Panc1 (cell line): Measurements from ENCODE around the gene PLB1.

Experiments used
- POLR2AphosphoS5 ChIP-seq: IDR thresholded peaks from 2 replicates; pipeline ENCODE4 v1.6.1; 2012; ENCODE audit warnings: mild to moderate bottlenecking, low read depth, low read length, moderate library complexity
- SIN3A ChIP-seq: IDR thresholded peaks from 2 replicates; pipeline ENCODE4 v1.6.1; 2012; ENCODE audit warnings: low read depth, mild to moderate bottlenecking, low read length, moderate library complexity, borderline replicate concordance; ENCODE audit not compliant: insufficient read depth
- TCF7L2 ChIP-seq: IDR thresholded peaks from 2 replicates; pipeline ENCODE4 v1.6.1; 2011; ENCODE audit warnings: mild to moderate bottlenecking, low read depth, low read length, inconsistent platforms
- TF ChIP-seq, protein P1 (sequence below), 2 experiments: IDR thresholded peaks; 2 replicates each; pipeline ENCODE4 v1.6.1; 2011 to 2012; ENCODE audit warnings: low read depth in 2 of 2, control low read depth in 1 of 2, low read length in 1 of 2, mild to moderate bottlenecking in 1 of 2, moderate library complexity in 1 of 2; ENCODE audit not compliant: insufficient read depth in 1 of 2
- TF ChIP-seq, protein P2 (sequence below): fragments of 450-650 bp; IDR thresholded peaks from 2 replicates; pipeline ENCODE4 v1.5.1; 2017; ENCODE audit warnings: mild to moderate bottlenecking

DNA sequence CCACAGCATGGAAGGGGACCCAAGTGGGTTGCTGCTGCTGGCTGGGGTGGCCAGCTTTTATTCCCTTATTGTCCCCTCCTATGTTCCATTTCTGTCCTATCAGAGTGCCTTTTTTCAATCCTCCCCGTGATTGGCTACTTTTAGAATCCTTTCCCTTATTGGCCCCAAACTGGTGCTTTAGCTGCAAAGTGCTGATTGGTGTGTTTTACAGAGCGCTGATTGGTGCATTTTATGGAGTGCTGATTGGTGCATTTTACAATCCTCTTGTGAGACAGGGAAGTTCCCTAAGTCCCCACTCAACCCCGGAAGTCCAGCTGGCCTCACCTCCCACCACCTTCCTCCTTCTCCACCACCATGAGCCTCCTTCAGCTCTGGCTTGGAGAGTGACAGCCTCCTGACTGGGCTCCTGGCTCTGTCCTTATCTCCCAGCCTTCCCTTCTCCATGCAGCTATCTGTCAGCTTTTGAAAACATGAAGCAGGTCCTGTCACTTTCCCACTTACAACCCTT lies 20.7 kb upstream of the PLB1 start:
- TF ChIP-seq TCF7L2 (no peak), POLR2AphosphoS5 (no peak), SIN3A (no peak)
- TF ChIP-seq, protein P1, sequence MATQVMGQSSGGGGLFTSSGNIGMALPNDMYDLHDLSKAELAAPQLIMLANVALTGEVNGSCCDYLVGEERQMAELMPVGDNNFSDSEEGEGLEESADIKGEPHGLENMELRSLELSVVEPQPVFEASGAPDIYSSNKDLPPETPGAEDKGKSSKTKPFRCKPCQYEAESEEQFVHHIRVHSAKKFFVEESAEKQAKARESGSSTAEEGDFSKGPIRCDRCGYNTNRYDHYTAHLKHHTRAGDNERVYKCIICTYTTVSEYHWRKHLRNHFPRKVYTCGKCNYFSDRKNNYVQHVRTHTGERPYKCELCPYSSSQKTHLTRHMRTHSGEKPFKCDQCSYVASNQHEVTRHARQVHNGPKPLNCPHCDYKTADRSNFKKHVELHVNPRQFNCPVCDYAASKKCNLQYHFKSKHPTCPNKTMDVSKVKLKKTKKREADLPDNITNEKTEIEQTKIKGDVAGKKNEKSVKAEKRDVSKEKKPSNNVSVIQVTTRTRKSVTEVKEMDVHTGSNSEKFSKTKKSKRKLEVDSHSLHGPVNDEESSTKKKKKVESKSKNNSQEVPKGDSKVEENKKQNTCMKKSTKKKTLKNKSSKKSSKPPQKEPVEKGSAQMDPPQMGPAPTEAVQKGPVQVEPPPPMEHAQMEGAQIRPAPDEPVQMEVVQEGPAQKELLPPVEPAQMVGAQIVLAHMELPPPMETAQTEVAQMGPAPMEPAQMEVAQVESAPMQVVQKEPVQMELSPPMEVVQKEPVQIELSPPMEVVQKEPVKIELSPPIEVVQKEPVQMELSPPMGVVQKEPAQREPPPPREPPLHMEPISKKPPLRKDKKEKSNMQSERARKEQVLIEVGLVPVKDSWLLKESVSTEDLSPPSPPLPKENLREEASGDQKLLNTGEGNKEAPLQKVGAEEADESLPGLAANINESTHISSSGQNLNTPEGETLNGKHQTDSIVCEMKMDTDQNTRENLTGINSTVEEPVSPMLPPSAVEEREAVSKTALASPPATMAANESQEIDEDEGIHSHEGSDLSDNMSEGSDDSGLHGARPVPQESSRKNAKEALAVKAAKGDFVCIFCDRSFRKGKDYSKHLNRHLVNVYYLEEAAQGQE (IDR thresholded peaks at IDR 0.05; ENCODE audit: insufficient read depth in 1 of 2, low read depth in 2 of 2, low read length in 1 of 2), result no peak
- TF ChIP-seq, protein P2, sequence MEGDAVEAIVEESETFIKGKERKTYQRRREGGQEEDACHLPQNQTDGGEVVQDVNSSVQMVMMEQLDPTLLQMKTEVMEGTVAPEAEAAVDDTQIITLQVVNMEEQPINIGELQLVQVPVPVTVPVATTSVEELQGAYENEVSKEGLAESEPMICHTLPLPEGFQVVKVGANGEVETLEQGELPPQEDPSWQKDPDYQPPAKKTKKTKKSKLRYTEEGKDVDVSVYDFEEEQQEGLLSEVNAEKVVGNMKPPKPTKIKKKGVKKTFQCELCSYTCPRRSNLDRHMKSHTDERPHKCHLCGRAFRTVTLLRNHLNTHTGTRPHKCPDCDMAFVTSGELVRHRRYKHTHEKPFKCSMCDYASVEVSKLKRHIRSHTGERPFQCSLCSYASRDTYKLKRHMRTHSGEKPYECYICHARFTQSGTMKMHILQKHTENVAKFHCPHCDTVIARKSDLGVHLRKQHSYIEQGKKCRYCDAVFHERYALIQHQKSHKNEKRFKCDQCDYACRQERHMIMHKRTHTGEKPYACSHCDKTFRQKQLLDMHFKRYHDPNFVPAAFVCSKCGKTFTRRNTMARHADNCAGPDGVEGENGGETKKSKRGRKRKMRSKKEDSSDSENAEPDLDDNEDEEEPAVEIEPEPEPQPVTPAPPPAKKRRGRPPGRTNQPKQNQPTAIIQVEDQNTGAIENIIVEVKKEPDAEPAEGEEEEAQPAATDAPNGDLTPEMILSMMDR, result no peak
